Adipocyte (in vitro differentiated cells): Measurements from ENCODE around the gene CHN2.
A peak's percentile ranks its signal among the peaks of the same experiment; 100 is the strongest.

Experiments used
- DNase-seq: peaks from one replicate; pipeline ENCODE4 v3.0.0-alpha.2; 2015; ENCODE audit warnings: low read depth
- H3K27me3 ChIP-seq: replicated peaks from 2 replicates; pipeline ENCODE4 v1.7.0; 2013; ENCODE audit warnings: mild to moderate bottlenecking, low read length, moderate library complexity; ENCODE audit not compliant: control insufficient read depth, insufficient read depth
- H3K36me3 ChIP-seq: 2 replicates; pipeline ENCODE4 v1.7.0; 2013; ENCODE audit warnings: low read length, mild to moderate bottlenecking, moderate library complexity; ENCODE audit not compliant: control insufficient read depth, insufficient read depth, severe bottlenecking
- H3K4me1 ChIP-seq: 2 replicates; pipeline ENCODE4 v1.7.0; 2013; ENCODE audit warnings: mild to moderate bottlenecking, low read length, moderate library complexity; ENCODE audit not compliant: control insufficient read depth, insufficient read depth
- H3K4me3 ChIP-seq: 2 replicates; pipeline ENCODE4 v1.7.0; 2013; ENCODE audit warnings: mild to moderate bottlenecking, low read length, moderate library complexity
- H3K9ac ChIP-seq: 2 replicates; pipeline ENCODE4 v1.7.0; 2013; ENCODE audit warnings: mild to moderate bottlenecking, low read length, moderate library complexity
- H3K9me3 ChIP-seq: 2 replicates; pipeline ENCODE4 v1.7.0; 2013; ENCODE audit warnings: mild to moderate bottlenecking, low read length, moderate library complexity; ENCODE audit not compliant: control insufficient read depth

Gene CHN2

DNA sequence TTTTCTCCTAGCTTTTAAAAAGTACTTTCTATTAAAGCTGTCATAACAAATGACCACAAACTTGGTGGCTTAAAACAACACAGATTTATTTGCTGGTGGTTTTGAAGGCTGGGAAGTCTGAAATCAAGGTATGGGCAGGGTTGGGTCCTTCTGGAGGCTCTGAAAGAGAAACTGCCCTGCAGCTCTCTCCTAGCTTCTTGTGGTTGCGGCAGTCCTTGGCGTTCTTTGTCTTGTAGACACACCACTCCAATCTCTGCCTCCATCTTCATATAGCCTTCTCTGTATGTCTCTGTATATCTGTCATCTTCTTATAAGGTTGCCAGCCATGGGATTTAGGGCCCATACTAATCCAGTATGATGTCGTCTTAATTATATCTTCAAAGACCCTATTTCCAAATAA is 289.7 kb downstream of the CHN2 start:
- Histone ChIP-seq H3K9me3 (no peaks in the 10 kb centered on the region), H3K27me3 (no peaks in the 10 kb centered on the region), H3K4me3 (no peak overlapping the region), H3K4me1 (peaks cover 17% of the 10 kb centered on the region), H3K9ac (no peak overlapping the region), H3K36me3 (no peaks in the 10 kb centered on the region)
- DNase-seq, result no peak

- DNase-seq, result no peak
- Histone ChIP-seq H3K9me3 (no peaks in the 10 kb centered on the region), H3K9ac (no peak overlapping the region), H3K36me3 (no peaks in the 10 kb centered on the region), H3K4me1 (peaks cover 25% of the 10 kb centered on the region), H3K4me3 (no peak overlapping the region), H3K27me3 (no peaks in the 10 kb centered on the region)
Measured at GRCh38 chr7:29485339-29486190, 291.0 kb downstream of the CHN2 start.

DNA sequence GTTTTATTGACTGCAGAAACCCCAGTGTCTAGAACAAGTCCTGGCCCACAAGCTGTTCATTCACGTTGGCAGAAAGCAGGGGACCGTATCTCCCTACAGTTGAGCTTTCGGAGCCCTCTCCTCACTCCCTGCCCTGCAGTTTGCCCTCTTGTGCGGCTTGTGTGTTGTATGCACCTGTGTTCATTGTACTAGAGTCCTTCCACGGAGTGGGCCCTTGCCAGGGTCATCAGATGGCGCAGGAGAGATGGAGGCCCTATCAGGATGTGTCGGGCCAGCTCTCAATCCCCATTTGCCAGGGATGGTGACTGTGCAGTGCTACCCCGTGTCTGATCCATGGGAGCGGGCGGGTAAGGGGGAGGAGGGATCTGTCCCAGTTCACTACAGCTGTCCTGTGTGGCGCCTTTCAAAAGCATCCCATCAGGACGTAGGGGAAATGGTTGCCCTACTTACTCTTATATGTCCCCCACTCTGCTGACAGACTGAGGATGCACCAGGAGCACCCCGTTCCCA is 291.7 kb downstream of the CHN2 start:
- H3K9me3 ChIP-seq, result no peaks in the 10 kb centered on the region

GRCh38 chr7:29487424-29487823 is 292.8 kb downstream of the CHN2 start:
- H3K9ac ChIP-seq, result peak overlapping the region; percentile 76
- no peaks in the 10 kb centered on the region for H3K36me3 ChIP-seq
- H3K4me1 ChIP-seq, result peaks cover 25% of the 10 kb centered on the region
- no peaks in the 10 kb centered on the region for H3K9me3 ChIP-seq
- no peak overlapping the region for H3K4me3 ChIP-seq
- DNase-seq, result no peak
- no peaks in the 10 kb centered on the region for H3K27me3 ChIP-seq

More for the DNA sequence above, 291.7 kb downstream of the CHN2 start:
- no peak overlapping the region for H3K4me3 ChIP-seq
- no peaks in the 10 kb centered on the region for H3K36me3 ChIP-seq
- no peak for DNase-seq
- H3K27me3 ChIP-seq, result no peaks in the 10 kb centered on the region
- peaks cover 25% of the 10 kb centered on the region for H3K4me1 ChIP-seq
- H3K9ac ChIP-seq, result no peak overlapping the region

DNA sequence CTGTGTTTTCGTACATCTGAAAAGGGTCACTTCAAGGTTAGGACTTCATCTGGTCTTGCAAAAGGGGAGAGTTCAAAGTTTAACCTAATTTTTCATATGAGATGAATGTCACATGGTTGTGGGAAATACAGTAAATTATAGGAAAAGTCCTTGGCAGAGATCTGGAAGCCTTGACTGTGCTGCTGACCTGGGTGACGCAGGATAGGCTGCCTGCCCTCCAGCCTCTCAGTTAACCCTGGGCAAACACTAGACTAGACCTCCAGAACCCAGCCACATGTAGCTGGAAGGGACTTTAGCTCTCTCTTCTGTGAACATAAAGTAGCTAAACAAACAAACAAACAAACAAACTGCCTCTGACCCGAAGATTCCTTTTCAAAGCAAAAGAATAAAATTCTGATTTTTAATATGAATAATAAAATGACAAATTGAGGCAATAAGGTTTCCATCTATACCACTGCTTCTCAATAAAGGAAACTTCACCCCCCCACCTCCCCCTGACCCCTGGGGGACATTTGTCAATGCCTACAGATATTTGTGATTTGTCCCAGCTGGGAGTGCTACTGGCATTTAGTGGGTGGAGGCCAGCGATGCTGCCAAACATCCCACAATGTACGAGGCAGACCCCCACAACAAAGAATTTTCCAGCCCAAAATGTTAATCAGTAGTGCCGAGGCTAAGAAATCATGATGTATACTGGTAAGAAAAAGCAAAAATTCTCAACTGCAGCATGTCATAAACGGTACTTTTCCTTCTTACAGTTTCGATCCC is 293.8 kb downstream of the CHN2 start:
- H3K9me3 ChIP-seq, result no peaks in the 10 kb centered on the region
- peak overlapping the region; percentile 54 for H3K4me3 ChIP-seq
- H3K9ac ChIP-seq, result peak overlapping the region; percentile 76
- no peak for DNase-seq
- no peaks in the 10 kb centered on the region for H3K27me3 ChIP-seq
- H3K36me3 ChIP-seq, result no peaks in the 10 kb centered on the region
- peaks cover 28% of the 10 kb centered on the region for H3K4me1 ChIP-seq

DNA sequence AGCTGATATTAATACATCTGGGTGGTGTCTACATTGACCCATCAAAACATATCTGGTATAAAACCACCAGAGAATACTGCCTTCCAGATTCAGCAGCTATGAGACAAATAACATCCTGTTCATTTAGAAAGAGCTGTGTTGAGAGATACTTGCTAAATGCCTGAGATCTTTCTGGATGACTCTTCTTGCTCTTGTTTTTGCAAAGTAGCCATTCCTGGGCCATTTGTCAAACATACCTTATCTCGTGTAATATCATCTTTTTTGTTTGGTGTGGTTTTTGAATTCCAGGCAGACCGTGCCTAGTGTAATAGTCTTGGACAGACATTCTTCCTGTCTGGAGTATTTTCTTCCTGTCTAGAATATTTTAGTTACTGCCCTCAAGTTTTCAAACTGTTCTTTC is 294.4 kb downstream of the CHN2 start:
- H3K9me3 ChIP-seq, result no peaks in the 10 kb centered on the region
- peaks cover 34% of the 10 kb centered on the region for H3K4me1 ChIP-seq
- H3K9ac ChIP-seq, result peak overlapping the region; percentile 76
- H3K36me3 ChIP-seq, result no peaks in the 10 kb centered on the region
- H3K27me3 ChIP-seq, result no peaks in the 10 kb centered on the region
- peak overlapping the region; percentile 54 for H3K4me3 ChIP-seq
- peak; percentile 72 for DNase-seq

- Histone ChIP-seq H3K36me3 (no peaks in the 10 kb centered on the region), H3K27me3 (no peaks in the 10 kb centered on the region), H3K4me1 (peaks cover 45% of the 10 kb centered on the region), H3K9ac (peak overlapping the region; percentile 3), H3K4me3 (no peak overlapping the region), H3K9me3 (no peaks in the 10 kb centered on the region)
- no peak for DNase-seq
Measured at GRCh38 chr7:29490094-29490607, 295.6 kb downstream of the CHN2 start.

- no peaks in the 10 kb centered on the region for H3K9me3 ChIP-seq
- DNase-seq, result peak; percentile 84
- H3K9ac ChIP-seq, result peak overlapping the region; percentile 77
- no peaks in the 10 kb centered on the region for H3K27me3 ChIP-seq
- peaks cover 29% of the 10 kb centered on the region for H3K4me1 ChIP-seq
- H3K4me3 ChIP-seq, result no peak overlapping the region
- H3K36me3 ChIP-seq, result no peaks in the 10 kb centered on the region
Measured at GRCh38 chr7:29494350-29494749, 299.8 kb downstream of the CHN2 start.

DNA sequence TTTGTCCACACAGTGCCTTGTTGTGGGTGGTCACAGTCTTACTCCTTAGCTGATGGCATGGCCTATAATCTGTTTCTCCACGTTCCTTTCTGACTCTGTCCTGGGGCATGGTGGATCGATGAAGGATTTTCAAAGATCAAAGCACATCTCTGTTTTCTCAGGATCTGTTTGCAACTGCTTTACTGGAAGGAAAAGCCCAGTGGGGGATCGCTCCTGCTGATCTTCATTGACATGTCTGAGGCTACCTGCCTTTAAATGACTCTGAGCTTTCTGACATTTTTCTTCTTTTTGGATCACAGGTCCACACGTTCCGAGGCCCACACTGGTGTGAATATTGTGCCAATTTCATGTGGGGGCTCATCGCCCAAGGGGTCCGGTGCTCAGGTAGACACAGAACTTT is 301.1 kb downstream of the CHN2 start:
- no peaks in the 10 kb centered on the region for H3K36me3 ChIP-seq
- no peaks in the 10 kb centered on the region for H3K27me3 ChIP-seq
- H3K9ac ChIP-seq, result no peak overlapping the region
- H3K4me1 ChIP-seq, result peaks cover 28% of the 10 kb centered on the region
- H3K9me3 ChIP-seq, result no peaks in the 10 kb centered on the region
- H3K4me3 ChIP-seq, result no peak overlapping the region
- DNase-seq, result no peak

GRCh38 chr7:29496355-29497020 is 301.9 kb downstream of the CHN2 start:
- Histone ChIP-seq H3K27me3 (no peaks in the 10 kb centered on the region), H3K4me3 (no peak overlapping the region), H3K36me3 (no peaks in the 10 kb centered on the region), H3K9ac (no peak overlapping the region), H3K4me1 (peaks cover 28% of the 10 kb centered on the region), H3K9me3 (no peaks in the 10 kb centered on the region)
- DNase-seq, result no peak

- no peak for DNase-seq
- H3K4me3 ChIP-seq, result no peak overlapping the region
- no peaks in the 10 kb centered on the region for H3K27me3 ChIP-seq
- H3K9me3 ChIP-seq, result no peaks in the 10 kb centered on the region
- H3K9ac ChIP-seq, result no peak overlapping the region
- peaks cover 10% of the 10 kb centered on the region for H3K4me1 ChIP-seq
- no peaks in the 10 kb centered on the region for H3K36me3 ChIP-seq
Measured at GRCh38 chr7:29499932-29500331, 305.4 kb downstream of the CHN2 start.
